HG02623 (cell line): ENCODE results near the gene CCDC106.

Experiments used
- ATAC-seq: cut with Tn5 transposase; IDR thresholded peaks from one replicate; pipeline ENCODE4 v1.9.1; 2021; ENCODE audit warnings: moderate library complexity; ENCODE audit not compliant: unreplicated experiment

Gene CCDC106

DNA sequence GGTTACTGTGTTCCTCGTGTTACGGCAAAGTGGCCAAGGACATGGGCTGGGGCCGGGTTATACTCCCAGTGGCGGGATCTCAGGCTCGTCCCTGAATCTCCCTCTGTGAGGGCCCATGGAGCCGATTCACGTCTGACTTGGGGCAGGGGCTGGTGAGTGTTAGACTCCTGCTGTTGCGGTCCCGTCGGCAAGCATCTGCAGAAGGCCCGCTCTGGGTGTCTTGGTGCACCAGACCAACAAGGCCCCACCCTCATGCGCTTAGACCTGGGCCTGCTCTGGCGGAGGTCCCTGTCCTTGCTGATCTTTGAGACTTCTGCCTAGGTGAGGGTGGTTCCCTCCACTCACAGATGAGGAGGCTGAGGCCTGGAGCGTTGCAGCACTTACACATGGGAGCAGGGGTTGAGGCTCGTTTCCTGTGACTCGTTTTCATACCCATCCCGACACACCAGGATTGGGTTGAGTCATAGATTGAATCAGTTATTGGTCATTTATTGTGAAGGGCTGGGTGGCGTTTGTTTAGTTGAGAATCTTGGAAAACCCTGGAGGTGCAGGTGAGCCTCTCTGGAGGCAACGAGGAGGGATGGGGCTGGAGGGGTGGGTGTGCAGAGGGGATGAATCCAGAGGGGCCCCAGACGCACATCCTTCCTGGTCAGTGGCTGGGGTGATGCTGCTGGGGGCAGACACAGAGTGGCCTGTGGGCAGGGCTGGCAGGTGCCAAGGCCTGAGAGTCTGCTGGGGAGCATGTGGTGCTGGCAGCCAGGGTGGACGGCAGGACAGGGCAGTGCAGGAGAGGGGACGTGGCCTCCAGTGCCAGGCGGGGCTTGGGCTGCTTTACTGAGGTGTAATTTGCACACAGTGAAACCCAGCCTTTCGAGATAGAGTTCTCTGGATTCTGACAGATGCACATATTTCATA lies 31.6 kb downstream of the CCDC106 start:
- ATAC-seq, result no peak

DNA sequence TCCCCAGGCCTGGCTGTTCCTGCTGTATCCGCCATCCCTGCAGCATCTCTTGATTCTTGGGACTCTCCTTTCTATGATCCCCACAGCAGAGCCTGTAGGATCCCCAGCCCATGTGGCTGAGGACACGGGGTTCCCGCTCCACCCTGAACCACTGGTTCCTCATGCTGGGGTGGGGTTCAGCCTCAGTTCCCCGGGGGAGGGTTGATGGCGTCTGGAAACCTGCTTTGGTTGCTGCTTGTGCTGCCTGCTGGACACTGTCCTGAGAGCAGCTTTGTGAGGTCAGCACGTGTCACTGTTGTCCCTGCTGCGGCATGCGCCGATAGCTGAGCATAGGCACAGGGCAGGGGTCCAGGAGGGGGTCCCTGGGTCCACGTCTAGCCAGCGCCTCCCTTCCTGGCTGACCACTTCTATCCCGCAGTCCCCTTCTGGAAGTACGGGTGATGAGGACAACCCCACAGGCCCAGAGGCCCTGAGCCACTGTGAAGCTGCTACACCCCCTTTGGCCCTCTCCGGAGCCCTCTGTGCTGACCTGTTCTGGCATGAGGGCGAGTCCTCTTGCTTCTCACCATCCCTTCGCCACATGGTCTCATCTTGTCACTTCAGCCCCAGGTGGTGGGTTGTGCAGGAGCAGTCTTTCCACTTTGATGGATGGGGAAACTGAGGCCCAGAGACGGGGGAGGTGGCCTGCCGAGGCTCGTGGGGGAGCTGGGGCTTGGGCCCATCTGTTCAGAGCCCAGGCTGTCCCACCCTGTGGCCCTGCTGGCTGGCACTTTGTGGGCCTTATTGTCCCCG lies 32.5 kb downstream of the CCDC106 start:
- ATAC-seq, result no peak

DNA sequence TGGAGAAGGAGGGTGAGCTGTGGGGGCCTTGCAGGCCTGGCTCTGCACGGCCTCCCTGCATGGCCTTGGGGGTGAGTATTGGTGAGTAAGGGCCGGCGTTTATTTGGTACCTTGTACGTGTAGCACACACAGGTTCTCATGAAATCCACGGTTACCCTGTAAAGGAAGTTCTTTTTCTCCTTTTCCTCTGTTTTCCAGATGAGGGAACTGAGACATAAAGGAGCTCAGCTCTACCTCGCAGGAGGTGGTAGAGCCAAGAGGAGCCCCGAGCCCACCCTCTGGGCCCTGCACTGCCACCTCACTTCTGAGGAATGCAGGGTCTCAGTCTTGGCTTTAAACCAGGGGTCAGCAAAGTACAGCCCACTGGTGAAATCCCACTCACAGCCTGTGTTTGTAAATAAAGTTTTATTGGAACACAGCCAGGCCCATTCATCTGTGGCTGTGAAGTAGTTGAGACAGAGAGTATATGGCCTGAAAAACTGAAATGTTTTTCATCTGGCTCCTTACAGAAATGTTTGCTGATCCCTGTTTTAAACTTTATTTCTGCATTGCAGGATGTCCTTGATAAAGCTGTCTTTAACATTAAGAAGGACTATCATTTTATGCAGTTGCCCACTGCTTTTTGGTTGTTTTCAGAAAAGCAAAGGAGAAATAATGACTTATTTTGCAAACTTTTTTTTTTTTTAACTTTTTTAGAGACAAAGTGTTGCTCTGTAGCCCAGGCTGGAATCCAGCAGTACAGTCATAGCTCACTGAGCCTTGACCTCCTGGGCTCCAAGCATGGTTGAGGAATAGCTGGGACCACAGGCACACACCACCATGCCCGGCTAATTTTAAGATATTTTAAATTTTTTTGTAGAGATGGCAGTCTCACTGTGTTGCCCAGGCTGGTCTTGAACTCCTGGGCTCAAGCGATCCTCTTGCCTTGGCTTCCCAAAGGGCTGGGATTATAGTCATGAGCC lies 33.4 kb downstream of the CCDC106 start:
- ATAC-seq, result no peak

GRCh38 chr19:55683449-55684261 lies 35.6 kb downstream of the CCDC106 start:
- ATAC-seq, result no peak

- ATAC-seq, result no peak
Measured at GRCh38 chr19:55684946-55685681, 37.1 kb downstream of the CCDC106 start.

GRCh38 chr19:55685776-55686175 lies 37.8 kb downstream of the CCDC106 start:
- no peak for ATAC-seq

DNA sequence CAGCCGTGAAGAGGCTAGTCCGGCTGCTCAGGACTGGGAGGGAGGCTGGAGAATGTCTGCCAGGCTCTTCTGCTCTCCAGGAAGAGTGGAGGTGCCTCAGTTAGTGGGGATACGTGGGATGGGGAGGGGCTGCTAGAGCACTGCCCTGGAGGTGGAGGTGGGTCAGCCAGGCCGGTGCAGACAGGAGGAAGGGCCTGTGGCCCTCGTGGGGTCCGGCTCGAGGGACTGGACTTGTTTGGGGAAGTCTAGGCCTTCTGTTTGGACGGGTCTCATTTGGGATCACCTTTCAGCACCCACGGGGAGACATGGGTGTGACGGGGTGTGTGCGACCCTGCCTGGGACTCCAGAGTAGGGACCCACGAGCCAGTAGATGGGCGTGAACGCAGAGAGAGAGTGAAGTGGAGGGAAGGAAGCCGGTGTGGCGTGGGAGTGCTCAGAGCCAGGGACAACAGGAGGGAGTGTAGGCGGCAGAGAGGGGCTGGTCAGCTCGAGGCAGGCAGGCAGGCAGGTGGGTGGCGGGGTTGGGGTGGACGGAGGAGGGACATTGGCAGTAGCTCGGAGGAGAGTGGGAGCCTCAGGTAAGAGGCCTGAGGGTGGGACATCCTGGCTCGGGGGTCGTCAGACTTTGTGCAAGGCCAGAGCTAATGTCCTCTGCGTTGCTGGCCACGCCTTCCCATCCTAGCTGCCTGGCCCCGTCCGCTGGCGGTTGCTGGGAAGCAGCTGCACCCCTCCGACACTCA lies 38.5 kb downstream of the CCDC106 start:
- no peak for ATAC-seq

GRCh38 chr19:55687281-55688201 lies 39.5 kb downstream of the CCDC106 start:
- ATAC-seq, result no peak

GRCh38 chr19:55688422-55689218 lies 40.6 kb downstream of the CCDC106 start:
- no peak for ATAC-seq

DNA sequence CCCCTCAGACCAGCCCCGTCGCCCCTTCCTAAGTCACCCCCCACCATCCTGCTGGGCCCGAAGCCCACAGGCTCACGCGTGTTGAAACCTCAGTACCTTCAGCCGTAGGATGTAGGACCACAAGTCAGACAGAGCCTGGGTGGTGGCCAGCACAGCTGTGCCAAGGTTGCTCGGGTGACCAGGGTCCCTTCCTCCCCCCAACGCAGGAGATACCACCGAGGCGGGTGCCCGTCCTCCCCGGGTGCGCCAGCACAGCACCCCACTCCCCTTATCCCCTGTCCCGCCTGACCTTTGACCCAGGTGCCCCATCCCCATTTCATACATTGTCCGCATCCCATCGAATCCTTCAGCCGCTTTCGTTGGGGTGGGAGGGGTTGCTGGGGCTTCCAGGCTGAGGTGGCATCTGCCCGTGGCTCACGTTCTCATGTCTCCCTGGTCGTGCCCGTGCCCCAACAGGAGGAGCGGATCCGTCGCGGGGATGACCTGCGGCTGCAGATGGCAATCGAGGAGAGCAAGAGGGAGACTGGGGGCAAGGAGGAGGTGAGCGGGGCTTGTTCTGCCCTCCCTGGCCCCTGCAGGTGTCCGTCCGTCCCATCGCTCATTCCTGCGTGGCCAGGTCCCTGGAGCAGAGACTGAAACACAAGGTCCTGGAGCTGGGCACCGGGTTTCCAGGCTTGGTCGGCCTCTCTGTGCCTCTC lies 41.5 kb downstream of the CCDC106 start:
- ATAC-seq, result no peak

- no peak for ATAC-seq
Measured at GRCh38 chr19:55690109-55690768, 42.2 kb downstream of the CCDC106 start.

DNA sequence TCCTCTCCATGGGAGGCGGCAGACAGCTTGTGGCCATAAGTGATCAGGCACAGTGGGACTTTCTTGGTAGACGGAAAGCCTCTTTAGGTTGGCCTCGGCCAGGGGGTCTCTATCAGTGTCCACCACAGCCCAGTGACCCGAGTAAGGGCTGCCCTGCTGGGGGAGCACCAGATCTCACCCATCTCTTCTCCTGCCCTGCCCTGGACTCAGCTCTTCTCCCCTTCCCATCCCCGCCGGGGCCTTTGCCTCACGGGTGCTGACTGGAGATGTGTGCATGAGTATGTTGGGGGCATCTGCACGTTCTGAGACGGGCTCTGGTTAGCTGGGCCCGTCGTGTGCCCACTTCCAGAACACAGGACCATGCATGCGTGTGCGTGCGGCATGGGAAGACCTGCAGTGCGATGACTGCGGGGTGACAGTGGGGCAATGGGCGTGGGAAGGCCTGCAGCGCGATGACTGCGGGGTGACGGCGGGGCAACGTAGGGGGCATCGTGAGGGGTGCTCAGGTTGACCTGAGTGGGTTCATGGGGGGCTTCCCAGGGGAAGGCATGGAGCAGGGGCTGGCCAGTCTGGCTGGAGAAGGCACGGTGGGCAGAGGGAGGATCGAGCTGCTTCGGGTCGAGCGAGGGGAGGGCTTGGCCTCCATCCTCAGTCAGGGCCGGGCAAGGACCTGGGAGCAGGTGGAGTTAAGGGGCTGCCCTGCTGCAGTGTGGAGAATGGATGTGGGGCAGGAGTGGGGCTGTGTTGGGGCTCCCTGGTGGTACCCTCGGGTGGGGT lies 42.9 kb downstream of the CCDC106 start:
- no peak for ATAC-seq

- no peak for ATAC-seq
Measured at GRCh38 chr19:55691561-55692481, 43.8 kb downstream of the CCDC106 start.

GRCh38 chr19:55692681-55693081 lies 44.7 kb downstream of the CCDC106 start:
- no peak for ATAC-seq
